IgD-negative memory B cell (primary cell): ENCODE data around the gene PDE6G. TPM values are rescaled to one million over a fixed set of nuclear protein-coding genes. Genes with fewer than 3 reads are reported as not detected.
"Not testable (repeated sequence)": the region's sequence is repeated elsewhere in the genome, so short reads cannot be mapped to it uniquely, and the experiment has no call there.

Experiments
- H3K27ac Mint-ChIP-seq, 3 donors: one replicate each; pipeline ENCODE4 v1.8.0; 2020 to 2022; ENCODE audit warnings: mild to moderate bottlenecking in 3 of 3, mixed read lengths in 3 of 3, moderate library complexity in 1 of 3
- H3K27me3 Mint-ChIP-seq: one replicate; pipeline ENCODE4 v1.8.0; 2021; ENCODE audit warnings: mixed read lengths
- H3K36me3 Mint-ChIP-seq: one replicate; pipeline ENCODE4 v1.8.0; 2020; ENCODE audit warnings: mild to moderate bottlenecking, mixed read lengths
- H3K4me1 Mint-ChIP-seq, 3 donors: one replicate each; pipeline ENCODE4 v1.8.0; 2020 to 2022; ENCODE audit warnings: mixed read lengths in 3 of 3, mild to moderate bottlenecking in 1 of 3
- H3K4me3 Mint-ChIP-seq, 4 donors: one replicate each; pipeline ENCODE4 v1.8.0; 2020 to 2022; ENCODE audit warnings: mild to moderate bottlenecking in 4 of 4, mixed read lengths in 4 of 4, moderate library complexity in 3 of 4
- H3K9me3 Mint-ChIP-seq, 3 donors: one replicate each; pipeline ENCODE4 v1.8.0; 2020 to 2021; ENCODE audit warnings: mixed read lengths in 3 of 3, mild to moderate bottlenecking in 1 of 3
- polyA plus RNA-seq: library from polyadenylated mRNA; unstranded; fragments of 300-500 nt; fragmentation: Illumina TruSeq; gene quantifications from one replicate; pipeline ENCODE4 v1.2.3, GENCODE V29; 2021

The PDE6G gene
- polyA plus RNA-seq, 1 donor from 2014 or later, result 1.5 TPM

- peaks cover 2% of the 10 kb centered on the region for H3K36me3 Mint-ChIP-seq
Measured at GRCh38 chr17:81638683-81639082, 17.7 kb downstream of the PDE6G start.

DNA sequence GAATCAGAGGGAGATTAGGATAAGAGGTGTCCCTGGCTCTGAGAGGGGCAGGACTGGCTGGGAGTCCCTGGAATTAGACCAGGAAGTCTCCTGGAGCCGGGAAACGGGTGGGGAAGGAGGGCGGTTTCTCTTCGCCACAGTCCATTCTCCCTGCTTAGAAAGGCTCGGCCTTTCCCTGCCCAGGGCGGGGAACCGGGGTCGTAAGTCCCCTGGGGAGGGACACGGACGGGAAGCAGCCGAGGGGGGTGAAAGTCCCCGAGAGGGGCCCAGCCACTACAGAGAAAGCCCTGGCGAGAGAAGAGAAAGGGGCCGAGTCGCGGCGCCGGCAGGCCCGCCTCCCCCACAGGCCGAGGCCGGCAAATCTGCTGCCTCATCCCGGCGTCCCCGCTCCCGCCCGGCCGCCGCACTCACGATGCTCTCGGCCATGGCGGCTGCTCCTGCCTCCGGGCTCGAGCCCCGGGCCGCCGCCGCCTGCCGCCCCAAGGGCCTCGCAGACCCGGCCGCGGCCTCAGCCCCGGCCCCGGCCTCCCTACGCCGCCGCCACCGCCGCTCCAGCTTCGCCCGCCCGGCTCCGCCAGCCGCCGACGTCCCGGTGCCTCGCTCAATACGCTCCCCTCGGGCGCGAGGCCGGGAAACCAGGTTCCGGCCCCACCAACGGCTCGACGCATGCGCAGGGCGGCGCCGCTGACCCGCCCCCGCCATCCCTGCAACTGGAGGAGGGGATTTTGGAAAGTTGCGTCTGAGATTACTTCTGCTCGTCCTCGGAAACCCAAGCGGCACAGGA, 19.6 kb downstream of the PDE6G start, which contains the start of the genes NPLOC4 and TSPAN10:
Gene NPLOC4, minus strand, starts transcription at position 608 of the 784 bp plus-strand sequence. Its CDS starts 182 bp downstream, at position 426.
Gene TSPAN10, plus strand, starts transcription at position 692 of the 784 bp plus-strand sequence. CDS start 5,217 bp downstream, outside the sequence.
- H3K4me3 Mint-ChIP-seq, result peak within 1 kb of the TSS; percentile 86 to 95 (median 90)
- peaks cover 9 to 21% (median 14%) of the 10 kb centered on the region in 3 donors for H3K4me1 Mint-ChIP-seq

More at GRCh38 chr17:81638683-81639082, 17.7 kb downstream of the PDE6G start:
- Mint-ChIP-seq H3K4me3 (peak overlapping the region in 2 of 4 donors; percentile 52 to 77), H3K27me3 (no peaks in the 10 kb centered on the region), H3K9me3 (no peaks in the 10 kb centered on the region), H3K4me1 (peaks cover 9 to 13% (median 10%) of the 10 kb centered on the region in 3 donors), H3K27ac (peak overlapping the region in 1 of 3 donors; percentile 76)

DNA sequence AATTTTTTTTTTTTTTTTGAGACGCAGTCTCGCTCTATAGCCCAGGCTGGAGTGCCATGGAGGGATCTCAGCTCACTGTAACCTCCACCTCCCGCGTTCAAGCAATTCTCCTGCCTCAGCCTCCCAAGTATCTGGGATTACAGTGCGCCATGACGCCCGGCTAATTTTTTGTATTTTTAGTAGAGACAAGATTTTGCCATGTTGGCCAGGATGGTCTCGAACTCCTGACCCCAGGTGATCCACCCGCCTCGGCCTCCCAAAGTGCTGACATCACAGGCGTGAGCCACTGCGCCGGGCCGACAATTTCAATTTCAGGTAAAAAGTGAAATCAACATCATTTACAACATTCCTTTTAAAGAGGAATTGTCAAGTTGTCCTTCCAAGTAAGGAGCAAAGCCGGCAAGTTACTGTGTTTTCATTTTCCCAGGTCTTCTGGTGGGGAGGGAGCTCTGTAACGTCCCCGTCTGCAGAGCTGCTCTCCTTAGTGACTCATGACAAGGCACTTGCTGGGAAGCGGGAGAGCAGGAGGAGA, 20.3 kb downstream of the PDE6G start:
- Mint-ChIP-seq H3K4me1 (peaks cover 9 to 21% (median 14%) of the 10 kb centered on the region in 3 donors), H3K36me3 (peaks cover 2% of the 10 kb centered on the region), H3K27me3 (no peaks in the 10 kb centered on the region), H3K9me3 (no peaks in the 10 kb centered on the region), H3K27ac (peak overlapping the region in 2 of 3 donors; percentile 24 to 91), H3K4me3 (peak overlapping the region; percentile 86 to 95 (median 88))

More for the DNA sequence above, 19.6 kb downstream of the PDE6G start, which contains the start of the genes NPLOC4 and TSPAN10:
- Mint-ChIP-seq H3K9me3 (no peaks in the 10 kb centered on the region), H3K36me3 (peaks cover 2% of the 10 kb centered on the region), H3K27me3 (no peaks in the 10 kb centered on the region), H3K27ac (peak within 1 kb of the TSS in 2 of 3 donors; percentile 88 to 91)

GRCh38 chr17:81635431-81635830, 20.9 kb downstream of the PDE6G start:
- peak overlapping the region; percentile 86 to 95 (median 88) for H3K4me3 Mint-ChIP-seq
- peak overlapping the region in 1 of 3 donors; percentile 69 for H3K27ac Mint-ChIP-seq
- peaks cover 9 to 21% (median 14%) of the 10 kb centered on the region in 3 donors for H3K4me1 Mint-ChIP-seq
- no peaks in the 10 kb centered on the region for H3K27me3 Mint-ChIP-seq
- H3K9me3 Mint-ChIP-seq, result no peaks in the 10 kb centered on the region
- H3K36me3 Mint-ChIP-seq, result peaks cover 2% of the 10 kb centered on the region

- Mint-ChIP-seq H3K4me1 (peaks cover 9 to 19% (median 12%) of the 10 kb centered on the region in 3 donors), H3K36me3 (no peaks in the 10 kb centered on the region), H3K27ac (no peak overlapping the region), H3K9me3 (no peaks in the 10 kb centered on the region), H3K27me3 (no peaks in the 10 kb centered on the region), H3K4me3 (no peak overlapping the region)
Measured at GRCh38 chr17:81631482-81631881, 24.9 kb downstream of the PDE6G start.

- no peak overlapping the region for H3K27ac Mint-ChIP-seq
- H3K9me3 Mint-ChIP-seq, result peaks cover 0 to 3% (median 0%) of the 10 kb centered on the region in 3 donors
Measured at GRCh38 chr17:81630274-81630673, 26.1 kb downstream of the PDE6G start.

GRCh38 chr17:81621494-81622130, 34.7 kb downstream of the PDE6G start:
- Mint-ChIP-seq H3K4me3 (no peak overlapping the region), H3K36me3 (peaks cover 15% of the 10 kb centered on the region), H3K27me3 (no peaks in the 10 kb centered on the region), H3K4me1 (peaks cover 0 to 9% (median 5%) of the 10 kb centered on the region in 3 donors), H3K9me3 (peaks cover 0 to 6% (median 2%) of the 10 kb centered on the region in 3 donors), H3K27ac (peak overlapping the region in 1 of 3 donors; percentile 43)

More at GRCh38 chr17:81630274-81630673, 26.1 kb downstream of the PDE6G start:
- Mint-ChIP-seq H3K4me1 (peaks cover 0 to 13% (median 4%) of the 10 kb centered on the region in 3 donors), H3K36me3 (peaks cover 2% of the 10 kb centered on the region), H3K27me3 (no peaks in the 10 kb centered on the region), H3K4me3 (no peak overlapping the region)

- H3K36me3 Mint-ChIP-seq, H3K4me3 Mint-ChIP-seq, H3K27ac Mint-ChIP-seq, H3K27me3 Mint-ChIP-seq, H3K9me3 Mint-ChIP-seq: not testable (repeated sequence)
- H3K4me1 Mint-ChIP-seq, result peaks cover 0 to 10% (median 8%) of the 10 kb centered on the region in 3 donors
Measured at GRCh38 chr17:81618307-81618706, 38.0 kb downstream of the PDE6G start.

DNA sequence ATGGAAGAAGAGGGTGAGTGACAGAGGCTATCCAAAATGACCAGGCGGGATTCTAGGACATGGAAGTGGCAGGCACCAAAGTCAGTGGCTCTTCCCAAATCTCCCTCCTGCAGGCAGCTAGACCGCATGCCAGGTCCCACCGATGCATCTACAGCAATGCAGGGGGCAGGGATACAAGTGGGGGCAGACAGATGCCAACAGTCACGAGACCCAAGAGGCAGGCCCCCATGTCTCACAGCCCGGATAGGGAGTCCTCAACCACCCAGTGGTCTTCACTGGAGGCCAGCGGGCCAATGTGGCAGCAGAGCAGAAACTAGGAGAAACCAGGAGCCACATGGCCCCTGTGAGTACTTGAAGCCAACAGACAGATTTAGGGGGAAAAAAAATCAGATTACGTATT, 39.5 kb downstream of the PDE6G start:
- no peak overlapping the region for H3K4me3 Mint-ChIP-seq
- H3K27ac Mint-ChIP-seq, result no peak overlapping the region
- peaks cover 0 to 12% (median 6%) of the 10 kb centered on the region in 3 donors for H3K4me1 Mint-ChIP-seq
- no peaks in the 10 kb centered on the region for H3K27me3 Mint-ChIP-seq
- peaks cover 9% of the 10 kb centered on the region for H3K36me3 Mint-ChIP-seq
- H3K9me3 Mint-ChIP-seq, result no peaks in the 10 kb centered on the region

- Mint-ChIP-seq H3K9me3 (no peaks in the 10 kb centered on the region), H3K4me3 (no peak overlapping the region), H3K27me3 (no peaks in the 10 kb centered on the region), H3K27ac (no peak overlapping the region), H3K4me1 (peaks cover 0 to 11% (median 6%) of the 10 kb centered on the region in 3 donors), H3K36me3 (peaks cover 6% of the 10 kb centered on the region)
Measured at GRCh38 chr17:81615401-81615930, 40.9 kb downstream of the PDE6G start.

DNA sequence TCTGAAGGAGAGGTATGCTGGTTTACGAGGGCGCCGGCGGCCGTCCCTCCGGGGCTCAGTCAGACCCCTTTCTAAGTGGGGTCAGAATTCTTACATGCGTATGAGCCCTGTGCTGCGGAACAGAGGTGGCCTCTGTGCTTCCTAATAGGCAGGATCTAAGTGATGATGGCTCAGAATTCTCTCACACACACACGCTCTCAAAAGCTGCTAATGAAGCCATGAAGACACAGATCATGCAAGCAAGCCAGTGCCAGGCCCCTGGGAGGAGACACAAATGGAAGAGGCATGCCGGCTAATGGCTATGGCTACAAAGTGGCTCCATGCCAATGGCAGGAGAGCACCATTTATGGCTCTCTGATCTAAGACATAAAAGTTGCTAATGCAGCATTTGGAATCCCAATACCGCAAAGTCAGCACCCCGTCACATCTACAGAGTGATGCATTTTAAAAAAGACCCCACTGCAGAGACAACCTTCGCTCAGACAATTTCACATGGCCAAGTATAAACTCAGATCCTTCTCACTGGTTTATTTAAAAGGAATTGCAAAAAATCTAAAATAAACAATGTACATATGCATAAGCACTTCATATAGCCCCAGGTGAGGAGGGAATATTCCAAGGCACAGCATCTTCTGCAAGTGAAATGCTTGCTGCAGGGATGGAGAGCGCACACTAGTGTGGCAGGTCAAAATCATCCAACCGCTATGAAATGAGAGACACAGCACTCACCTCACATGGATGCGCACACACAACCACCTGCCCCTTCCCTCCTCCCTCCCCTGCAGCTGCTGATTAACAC, 44.0 kb downstream of the PDE6G start:
- Mint-ChIP-seq H3K36me3 (peaks cover 4% of the 10 kb centered on the region), H3K9me3 (no peaks in the 10 kb centered on the region), H3K27ac (no peak overlapping the region), H3K27me3 (no peaks in the 10 kb centered on the region), H3K4me1 (peaks cover 0 to 10% (median 4%) of the 10 kb centered on the region in 3 donors), H3K4me3 (peak overlapping the region in 1 of 4 donors; percentile 21)

GRCh38 chr17:81609541-81610311, 46.6 kb downstream of the PDE6G start:
- Mint-ChIP-seq H3K9me3 (no peaks in the 10 kb centered on the region), H3K27ac (peak overlapping the region in 1 of 3 donors; percentile 8), H3K36me3 (peaks cover 4% of the 10 kb centered on the region), H3K27me3 (no peaks in the 10 kb centered on the region), H3K4me3 (no peak overlapping the region), H3K4me1 (peaks cover 0 to 7% (median 3%) of the 10 kb centered on the region in 3 donors)

DNA sequence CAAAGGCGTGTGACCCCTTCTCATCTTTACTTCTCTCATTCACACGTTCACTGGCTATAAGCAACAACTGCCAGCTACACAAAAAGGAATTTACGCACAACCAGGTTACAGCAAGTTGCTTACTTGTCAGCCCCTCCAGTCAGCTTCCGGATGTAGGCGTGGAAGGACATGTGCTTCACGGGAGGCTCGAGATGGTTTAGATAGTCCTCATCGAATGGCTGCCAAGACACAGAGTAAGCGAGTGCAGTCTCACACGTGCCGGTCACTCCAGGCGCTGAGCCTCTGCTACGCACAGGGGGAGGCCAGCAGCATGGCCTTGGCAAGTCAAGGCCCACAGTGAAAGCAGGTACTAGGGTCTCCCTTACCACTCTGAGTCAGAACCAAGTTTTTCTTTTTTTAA, 47.7 kb downstream of the PDE6G start:
- Mint-ChIP-seq H3K36me3 (peaks cover 4% of the 10 kb centered on the region), H3K4me1 (peaks cover 0 to 2% (median 0%) of the 10 kb centered on the region in 3 donors), H3K27me3 (no peaks in the 10 kb centered on the region), H3K27ac (no peak overlapping the region), H3K9me3 (no peaks in the 10 kb centered on the region), H3K4me3 (no peak overlapping the region)
